GM18861 (cell line): ENCODE measurements around the gene CD37.
A peak's percentile ranks its signal among the peaks of the same experiment; 100 is the strongest.
"Not testable (repeated sequence)": the region's sequence is repeated elsewhere in the genome, so short reads cannot be mapped to it uniquely, and the experiment has no call there.

Source experiments
- ATAC-seq: cut with Tn5 transposase; IDR thresholded peaks from one replicate; pipeline ENCODE4 v1.9.1; 2021; ENCODE audit not compliant: unreplicated experiment

The CD37 gene

DNA sequence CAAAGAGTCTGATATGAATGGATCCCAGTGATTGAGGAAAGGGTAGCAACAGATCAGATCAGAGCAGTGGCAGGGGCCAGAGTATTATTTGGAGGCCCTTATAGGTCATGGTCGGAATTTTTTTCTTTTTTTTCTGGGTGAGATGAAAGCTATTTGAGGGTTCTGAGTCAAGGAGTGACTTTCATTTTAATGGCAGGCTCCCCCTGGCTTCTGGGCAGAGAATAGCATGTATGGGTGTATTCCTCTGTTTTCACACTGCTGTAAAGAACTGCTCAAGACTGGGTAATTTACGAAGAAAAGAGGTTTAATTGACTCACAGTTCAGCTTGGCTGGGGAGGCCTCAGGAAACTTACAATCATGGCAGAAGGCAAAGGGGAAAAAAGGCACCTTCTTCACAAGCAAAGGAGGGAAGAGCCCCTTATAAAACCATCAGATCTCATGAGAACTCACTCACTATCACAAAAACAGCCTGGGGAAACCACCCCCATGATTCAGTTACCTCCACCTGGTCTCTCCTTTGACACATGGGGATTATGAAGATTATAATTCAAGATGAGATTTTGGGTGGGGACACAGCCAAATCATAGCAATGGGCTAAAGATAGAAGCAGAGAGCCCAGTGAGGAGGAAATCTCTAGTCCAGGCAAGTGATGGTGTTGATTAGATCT, 7.2 kb upstream of the CD37 start:
- no peak for ATAC-seq

DNA sequence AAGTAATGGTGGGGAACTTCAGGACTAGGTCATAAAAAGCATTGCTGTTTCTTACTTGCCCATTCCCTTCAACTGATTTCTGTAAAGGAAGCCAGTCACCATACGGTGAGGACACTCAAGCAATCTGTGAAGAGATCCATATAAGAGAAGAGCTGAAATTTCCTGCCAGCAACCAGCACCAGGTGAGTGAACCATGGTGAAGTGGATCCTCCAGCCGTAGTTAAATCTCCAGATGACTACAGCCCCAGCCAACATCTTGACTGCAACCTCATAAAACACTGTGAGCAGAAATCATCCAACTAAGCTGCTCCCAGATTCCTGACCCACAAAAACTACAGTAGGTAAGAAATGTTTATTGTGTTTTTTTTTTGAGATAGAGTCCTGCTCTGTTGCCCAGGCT, 6.5 kb upstream of the CD37 start:
- ATAC-seq, result no peak

DNA sequence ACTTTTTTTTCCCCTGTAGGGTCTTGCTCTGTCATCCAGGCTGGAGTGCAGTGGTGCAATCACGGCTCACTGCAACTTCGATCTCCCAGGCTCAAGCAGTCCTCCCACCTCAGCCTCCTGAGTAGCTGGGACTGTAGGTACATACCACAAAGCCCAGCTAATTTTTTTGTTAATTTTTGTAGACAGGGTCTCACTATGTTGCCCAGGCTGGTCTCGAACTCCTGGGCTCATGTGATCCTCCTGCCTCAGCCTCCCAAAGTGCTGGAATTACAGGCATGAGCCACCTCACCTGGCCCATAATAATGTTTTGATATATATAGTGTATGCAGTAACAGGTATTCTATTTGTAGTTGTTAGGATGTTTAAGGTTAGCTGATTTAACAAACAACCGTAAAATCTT, 4.0 kb upstream of the CD37 start:
- ATAC-seq, result not testable (repeated sequence)

DNA sequence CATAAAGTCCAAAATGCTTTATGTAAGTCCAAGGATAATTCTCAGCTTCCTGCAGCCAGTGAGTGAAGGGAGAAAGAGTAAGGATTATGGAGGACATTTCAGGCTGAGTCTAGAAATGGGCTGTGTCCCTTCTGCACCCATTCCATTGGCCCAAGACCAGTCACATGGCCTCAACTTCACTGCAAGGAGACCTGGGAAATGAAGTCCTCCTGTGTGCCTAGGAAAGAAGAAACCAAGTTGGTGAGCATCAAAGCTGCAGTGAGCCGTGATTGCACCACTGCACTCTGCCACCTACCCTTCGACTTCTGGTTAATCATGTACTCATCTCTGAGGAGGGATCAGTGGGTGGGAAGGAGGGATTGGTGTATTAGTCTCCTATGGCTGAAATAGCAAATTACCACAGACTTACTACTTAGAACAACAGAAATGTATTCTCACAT, 3.6 kb upstream of the CD37 start:
- peak; percentile 36 for ATAC-seq

DNA sequence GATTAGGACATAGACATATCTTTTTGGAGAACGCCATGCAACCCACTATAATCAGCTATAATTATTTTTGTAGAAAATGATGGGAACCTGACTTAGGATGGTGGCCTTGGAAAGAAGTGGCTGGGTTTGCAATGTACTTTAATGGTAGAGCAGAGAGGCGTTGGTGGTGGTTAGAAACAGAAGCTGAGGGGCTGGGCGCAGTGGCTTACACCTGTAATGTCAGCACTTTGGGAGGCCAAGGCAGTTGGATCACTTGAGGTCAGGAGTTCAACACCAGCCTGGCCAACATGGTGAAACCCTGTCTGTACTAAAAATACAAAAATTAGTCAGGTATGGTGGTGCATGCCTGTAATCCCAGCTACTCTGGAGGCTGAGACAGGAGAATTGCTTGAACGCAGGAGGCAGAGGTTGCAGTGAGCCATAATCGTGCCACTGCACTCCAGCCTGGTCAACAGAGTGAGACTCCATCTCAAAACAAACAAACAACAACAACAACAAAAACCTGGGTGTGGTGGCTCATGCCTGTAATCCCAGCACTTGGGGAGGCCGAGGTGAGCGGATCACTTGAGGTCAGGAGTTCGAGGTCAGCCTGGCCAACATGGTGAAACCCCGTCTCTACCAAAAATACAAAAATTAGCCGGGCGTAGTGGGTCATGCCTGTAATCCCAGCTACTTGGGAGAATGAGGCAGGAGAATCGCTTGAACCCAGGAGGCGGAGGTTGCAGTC, 2.4 kb upstream of the CD37 start:
- not testable (repeated sequence) for ATAC-seq

DNA sequence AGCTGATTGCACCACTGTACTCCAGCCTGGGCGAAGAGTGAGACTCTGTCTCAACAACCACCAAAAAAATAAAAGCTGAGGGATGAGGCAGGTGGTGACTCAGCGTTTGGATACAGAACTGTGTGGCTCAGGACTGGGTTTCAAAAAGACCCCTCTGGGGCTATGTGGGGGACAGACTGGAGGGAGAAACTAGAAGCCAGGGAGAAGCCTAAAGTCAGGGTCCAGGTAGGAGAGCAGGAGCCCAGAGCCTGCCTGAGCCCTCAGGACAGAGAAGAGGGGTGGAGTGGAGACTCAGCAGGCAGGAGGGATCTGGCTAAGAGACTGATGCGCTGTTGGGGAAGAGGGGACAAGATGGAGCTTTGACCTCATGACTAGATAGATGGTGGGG, 1.8 kb upstream of the CD37 start:
- ATAC-seq, result no peak

DNA sequence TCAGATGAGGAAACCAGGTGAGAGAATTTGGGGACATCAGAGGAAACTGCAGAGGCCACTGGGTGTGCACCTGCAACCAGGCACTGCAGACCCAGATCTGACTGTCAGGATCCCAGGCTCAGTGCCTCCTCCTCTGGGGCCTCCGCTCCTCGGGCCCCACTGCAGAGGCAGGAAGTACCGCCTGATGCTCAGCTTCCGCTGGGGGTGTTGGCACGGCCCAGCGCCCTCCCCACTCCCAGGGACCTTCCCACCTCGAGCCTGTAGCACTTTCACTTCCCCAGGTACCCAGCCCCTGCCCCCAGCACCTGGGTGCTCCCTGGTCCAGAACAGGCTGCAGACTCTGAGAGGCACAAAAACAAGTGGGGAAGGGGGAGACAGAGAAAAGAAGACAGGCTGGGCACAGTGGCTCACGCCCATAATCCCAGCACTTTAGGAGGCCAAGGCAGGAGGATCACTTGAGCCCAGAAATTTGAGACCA, 1.4 kb upstream of the CD37 start:
- ATAC-seq, result peak; percentile 46

DNA sequence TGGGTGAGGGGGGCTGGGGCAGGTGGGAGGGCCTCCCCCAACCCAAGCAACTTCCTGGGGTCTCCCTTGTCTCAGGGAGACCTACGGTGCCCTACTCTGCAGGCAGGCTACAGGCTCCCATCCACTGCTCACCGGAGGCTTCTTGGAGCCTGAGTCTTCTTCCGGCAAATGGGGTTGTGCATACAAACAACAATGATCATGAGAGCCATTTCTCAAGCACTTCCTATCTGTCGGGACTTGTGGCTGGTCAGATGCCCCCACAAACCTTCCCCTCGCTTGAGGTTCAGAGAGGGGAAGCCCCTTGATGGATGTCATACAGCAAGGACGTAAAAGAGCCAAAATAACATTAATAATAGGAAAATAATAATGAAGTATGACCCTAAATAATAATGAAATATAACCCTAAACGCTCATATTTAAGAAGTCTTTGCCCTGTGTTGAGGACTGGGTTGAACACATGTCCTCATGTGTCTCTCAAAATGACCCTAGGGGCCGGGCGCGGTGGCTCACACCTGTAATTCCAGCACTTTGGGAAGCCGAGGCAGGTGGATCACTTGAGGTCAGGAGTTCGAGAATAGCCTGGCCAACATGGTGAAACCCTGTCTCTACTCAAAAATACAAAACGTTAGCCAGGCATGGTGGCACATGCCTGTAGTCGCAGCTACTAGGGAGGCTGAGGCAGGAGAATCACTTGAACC, 727 bp downstream of the CD37 start:
- no peak for ATAC-seq

DNA sequence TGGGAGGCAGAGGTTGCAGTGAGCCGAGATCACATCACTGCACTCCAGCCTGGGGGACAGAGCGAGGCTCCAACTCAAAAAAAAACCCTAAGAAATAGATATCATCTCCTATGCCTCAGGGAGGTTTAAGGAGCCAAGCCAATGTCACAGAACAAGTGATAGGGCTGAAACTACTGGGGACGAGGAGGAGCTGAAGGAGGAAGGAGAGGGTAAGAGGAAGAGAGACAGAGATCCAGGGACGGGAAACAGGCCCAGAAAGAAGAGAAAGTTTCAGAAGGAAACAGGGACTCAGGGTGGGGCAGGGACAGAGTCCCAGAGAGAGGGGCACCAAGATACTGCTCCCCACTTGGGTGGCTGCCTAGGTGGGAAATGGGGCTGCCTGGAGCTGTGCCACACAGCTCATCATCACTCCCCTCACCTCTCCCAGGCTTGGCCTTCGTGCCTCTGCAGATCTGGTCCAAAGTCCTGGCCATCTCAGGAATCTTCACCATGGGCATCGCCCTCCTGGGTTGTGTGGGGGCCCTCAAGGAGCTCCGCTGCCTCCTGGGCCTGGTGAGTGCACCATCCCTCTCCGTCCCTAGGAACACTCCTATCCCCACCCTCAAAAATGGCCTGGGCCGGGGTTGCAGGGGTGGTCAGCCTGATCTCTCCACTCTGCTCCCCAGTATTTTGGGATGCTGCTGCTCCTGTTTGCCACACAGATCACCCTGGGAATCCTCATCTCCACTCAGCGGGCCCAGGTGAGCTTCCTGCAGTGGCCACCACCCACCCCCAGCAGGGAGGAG, 1.5 kb downstream of the CD37 start:
- no peak for ATAC-seq

DNA sequence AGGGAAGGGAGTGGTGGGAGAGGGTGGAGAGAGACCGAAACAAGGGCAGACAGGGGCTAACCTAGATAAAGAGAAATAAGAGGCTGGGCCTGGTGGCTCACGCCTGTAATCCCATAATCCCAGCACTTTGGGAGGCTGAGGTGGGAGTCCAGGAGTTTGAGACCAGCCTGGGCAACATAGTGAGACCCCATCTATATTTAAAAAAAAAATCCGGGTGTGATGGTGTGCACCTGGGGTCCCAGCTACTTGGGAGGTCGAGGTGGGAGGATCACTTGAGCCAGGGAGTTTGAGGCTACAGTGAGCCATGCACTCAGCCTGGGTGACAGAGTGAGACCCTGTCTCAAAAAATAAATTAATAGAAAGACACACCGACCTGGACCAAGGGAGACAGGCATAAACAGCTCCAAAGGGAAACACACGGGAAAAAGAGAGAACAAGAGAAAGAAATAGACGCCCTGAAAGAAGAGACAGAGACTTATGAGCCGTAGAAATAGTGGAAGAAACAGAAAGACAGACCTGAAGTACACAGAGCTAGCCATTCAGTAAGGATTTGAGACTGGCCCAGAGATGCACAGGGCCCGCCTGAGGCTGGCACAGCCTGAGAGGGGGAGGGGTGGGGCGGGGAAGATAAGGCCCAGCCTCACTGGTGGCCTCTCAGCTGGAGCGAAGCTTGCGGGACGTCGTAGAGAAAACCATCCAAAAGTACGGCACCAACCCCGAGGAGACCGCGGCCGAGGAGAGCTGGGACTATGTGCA, 2.2 kb downstream of the CD37 start:
- no peak for ATAC-seq

DNA sequence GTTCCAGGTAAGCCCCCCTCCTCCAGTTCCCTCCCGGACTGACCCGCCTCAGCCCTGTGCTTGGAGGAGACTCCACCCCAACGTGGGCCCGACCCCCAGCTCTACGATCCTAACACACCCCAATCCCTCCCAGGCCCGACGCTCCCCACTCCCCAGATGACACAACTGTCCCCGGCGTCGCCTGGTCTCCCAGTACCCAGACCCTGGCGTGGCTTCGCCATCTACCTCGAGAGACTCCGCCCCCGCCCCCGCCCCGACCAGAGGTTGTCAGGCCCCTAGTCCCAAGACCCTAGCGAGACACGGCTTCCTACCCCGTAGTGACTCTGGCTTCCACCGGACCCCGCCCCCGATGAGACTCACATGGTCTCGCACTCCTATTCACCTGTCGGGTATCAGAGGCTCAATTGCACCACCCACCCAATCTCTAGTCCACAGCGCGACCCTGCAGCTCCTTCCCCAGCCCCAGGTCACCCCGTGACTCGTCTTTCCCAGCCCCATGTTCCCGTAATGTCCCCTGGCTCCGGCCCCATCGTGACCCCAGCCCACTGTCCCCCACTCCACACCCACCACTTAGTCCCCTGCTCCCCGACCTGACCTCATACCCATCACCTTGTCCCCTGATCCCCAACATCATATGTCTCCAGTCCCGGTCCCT, 2.9 kb downstream of the CD37 start:
- no peak for ATAC-seq

DNA sequence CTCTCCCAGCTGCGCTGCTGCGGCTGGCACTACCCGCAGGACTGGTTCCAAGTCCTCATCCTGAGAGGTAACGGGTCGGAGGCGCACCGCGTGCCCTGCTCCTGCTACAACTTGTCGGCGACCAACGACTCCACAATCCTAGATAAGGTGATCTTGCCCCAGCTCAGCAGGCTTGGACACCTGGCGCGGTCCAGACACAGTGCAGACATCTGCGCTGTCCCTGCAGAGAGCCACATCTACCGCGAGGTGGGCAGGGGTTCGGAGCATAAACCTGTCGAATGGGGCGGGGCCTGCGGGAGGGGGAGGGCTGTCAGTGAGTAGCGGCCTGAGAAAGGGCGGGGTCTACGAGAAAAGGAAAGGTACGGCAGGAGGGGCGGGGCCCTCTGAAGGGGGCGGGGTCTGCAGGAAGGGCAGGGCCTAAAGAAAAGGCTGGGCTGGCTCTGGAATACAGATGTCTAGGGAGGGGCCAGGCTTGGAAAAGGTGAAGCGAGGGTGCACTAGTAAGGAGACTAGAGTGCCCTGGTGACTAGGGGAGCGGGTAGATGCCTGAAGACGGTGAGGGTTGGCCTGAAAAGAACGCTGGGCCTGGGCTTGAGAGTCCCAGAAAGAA, 3.6 kb downstream of the CD37 start:
- no peak for ATAC-seq

DNA sequence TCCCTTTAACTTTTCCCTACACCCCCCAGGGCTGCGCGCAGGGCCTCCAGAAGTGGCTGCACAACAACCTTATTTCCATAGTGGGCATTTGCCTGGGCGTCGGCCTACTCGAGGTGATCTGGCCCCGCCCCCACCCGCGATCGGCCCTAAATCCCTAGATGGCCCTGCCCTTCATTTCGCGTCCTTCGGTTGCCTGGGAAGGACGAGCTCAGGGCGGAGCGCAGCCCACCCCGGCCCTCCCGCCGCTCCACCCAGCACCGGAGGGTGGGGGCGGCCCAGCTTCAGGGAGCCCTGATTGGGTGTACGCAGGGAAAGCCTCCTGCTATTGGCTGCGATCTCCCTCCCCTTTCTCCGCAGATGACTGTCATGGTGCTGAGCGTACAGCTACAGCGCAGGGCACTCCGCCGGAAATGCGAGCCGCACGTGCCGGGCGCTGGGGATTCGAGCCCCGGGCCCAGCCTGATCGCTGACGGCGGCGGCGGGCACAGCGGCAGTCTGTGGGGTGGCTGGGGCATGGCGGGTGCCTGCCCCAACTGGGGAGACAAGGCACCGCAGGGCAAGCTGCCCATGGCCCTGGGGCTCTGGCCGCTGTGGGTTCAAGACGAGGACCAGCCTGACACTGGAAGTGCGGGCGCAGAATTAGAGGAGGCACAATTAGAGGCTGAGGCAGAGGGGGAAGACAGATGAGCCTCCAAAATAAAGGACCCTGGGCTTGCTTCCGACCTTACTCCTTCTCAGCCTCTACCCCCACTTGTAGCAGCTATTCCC, 4.3 kb downstream of the CD37 start:
- no peak for ATAC-seq

DNA sequence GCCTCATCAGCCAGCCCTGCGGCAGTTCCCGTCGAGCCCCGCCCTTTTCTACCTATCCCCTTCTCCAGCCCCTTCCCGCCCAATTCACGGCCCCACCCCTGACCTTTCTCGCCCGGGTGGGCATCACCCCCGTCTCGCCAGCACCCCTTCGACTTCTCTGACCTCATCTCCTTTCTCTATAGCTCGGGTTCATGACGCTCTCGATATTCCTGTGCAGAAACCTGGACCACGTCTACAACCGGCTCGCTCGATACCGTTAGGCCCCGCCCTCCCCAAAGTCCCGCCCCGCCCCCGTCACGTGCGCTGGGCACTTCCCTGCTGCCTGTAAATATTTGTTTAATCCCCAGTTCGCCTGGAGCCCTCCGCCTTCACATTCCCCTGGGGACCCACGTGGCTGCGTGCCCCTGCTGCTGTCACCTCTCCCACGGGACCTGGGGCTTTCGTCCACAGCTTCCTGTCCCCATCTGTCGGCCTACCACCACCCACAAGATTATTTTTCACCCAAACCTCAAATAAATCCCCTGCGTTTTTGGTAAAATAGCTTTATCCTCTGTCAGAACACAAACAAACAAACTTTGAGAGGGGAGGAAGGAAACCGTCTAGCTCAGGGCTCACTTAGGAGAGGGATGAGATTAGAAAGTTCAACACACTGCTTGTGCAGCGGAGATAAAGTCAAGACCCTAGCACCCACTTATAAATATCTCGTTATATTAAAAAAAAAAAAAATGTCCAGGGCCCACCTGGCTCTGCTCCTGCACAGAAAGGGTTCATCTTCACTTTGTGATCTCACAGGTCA, 5.1 kb downstream of the CD37 start:
- ATAC-seq, result peak; percentile 62

DNA sequence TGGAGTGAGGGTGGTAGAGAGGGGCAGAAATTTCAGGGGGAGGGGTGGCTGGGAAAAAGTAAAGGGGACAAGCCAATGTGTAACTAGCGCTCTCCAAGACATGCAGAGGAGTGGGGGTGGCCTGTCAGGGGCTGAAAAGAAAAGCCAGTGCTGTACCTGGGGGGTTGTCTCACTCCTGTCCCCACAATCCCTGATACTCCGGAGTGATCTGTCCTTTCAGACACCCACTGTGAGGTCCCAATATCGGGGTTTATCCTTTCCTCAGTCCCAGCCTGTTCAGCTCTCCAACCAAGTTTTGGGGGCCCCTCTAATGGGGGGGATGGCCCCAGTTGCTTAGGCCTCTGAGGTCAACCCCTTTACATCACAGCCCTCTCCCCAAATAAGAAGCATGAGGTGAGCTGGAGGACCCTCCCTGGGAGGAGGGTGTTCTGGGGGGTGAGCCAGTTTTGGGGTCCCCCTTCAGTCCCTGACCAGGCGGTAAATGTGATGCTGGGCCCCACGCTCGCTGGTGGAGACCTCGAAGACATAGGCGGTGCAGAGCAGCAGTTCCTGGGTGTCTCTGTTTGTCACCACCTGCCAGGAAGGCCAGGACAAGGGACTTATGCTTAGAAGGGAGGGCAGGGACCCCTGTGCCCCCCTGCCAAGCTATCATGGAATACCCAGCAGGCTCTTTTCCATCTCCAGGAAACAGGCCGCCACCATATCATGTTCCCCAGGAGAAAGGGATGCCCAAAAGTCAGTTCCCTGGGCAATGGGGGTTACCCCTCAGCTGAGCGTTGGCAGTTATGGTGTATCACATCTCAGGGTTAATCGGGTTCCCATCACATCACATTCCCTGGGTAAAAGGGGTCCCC, 5.9 kb downstream of the CD37 start:
- no peak for ATAC-seq

DNA sequence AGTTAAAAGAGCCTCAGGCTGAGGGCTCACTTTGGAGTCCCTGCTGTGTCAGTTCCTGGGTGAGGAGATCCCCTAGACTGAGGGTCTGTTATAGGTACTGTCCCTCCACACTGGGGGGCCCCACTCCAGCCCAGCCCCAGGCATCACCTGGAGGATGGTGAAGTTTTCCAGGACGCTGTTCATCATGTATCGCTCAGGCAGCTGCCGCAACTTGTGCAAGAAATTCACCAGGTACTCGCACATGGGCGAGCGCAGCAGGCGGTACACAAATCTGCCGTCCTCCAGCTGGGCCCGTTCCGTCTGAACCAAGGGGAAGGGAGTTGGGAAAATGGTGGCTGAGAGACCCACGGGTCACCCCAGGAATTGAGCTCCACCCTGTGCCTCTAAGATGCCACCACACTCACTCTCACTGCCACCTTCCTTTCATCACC, 7.1 kb downstream of the CD37 start:
- no peak for ATAC-seq

DNA sequence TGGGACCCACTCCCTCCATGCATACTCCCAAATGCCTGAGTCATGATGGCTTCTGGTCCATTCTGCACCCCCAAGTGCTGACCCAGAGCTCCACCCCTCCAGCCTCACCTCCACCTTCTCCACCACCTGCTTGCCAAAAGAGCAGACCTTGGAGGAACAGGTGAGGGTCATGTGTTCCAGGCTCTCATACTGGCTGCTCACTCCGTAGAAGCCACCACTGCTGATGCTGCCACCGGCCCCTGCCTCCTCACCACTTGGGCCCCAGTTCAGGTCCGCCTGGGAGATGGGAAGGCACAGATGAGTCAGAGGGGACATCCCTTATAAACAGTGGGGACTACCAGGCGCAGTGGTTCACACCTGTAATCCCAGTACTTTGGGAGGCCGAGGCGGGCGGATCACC, 7.9 kb downstream of the CD37 start:
- no peak for ATAC-seq
